ENCODE results near the gene LMAN1. TPM values are rescaled to one million over a fixed set of nuclear protein-coding genes. Genes with fewer than 3 reads are reported as not detected.

LMAN1 gene
- total and polyA plus RNA-seq, 2 of the 4 experiments (the other 2 are of a cell fraction), result 83.1 to 213 TPM

DNA sequence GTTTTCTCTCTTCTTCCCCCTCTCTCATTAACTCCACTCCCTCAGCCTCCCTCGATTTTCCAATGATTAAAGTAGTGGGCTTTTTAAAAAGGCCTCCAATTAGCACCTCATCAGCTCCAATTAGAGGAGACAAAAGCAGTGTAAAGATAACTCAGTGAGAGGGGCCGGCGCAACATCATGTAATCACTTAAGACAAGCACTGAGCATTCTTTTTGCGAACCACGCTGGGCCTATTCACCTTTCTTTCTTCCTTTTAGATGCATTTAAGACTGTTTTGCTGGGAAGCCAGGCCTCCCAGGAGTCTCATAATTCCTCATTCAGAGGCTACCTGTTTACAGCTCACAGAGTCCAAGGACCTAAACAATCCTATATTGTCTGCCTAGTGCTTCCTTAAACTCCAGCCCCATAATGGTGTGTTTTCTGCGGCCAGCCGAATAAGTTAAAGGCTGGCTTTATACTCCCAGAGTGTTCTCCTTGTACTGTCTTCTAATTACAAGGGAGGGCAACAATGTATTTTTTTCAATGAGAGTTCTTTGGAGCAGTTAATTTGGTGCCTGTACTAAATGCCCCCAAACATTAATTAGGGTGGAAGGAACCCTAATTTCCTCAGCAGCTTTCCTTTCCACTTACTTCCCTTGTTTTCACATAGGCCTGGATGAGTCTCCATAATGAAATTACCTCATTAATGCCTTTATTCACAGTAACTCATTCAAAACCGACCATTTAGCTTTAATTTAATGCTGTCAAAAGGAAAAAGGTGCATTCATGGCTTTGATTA, 28.0 kb upstream of the LMAN1 start:
- no peak overlapping the region for H3K9ac ChIP-seq (ENCODE audit: low read depth, low read length)
- intact Hi-C loops (cut with micrococcal nuclease) (no loop called here), dilution Hi-C loops (cut with HindIII; ENCODE audit: low sequenced_read_pairs, unreplicated experiment) (no loop called here), in situ Hi-C loops (cut with MboI; ENCODE audit: low sequenced_read_pairs) (no loop called here)
- no peak overlapping the region for H4K91ac ChIP-seq (ENCODE audit: insufficient read depth, low read depth, low read length)
- no peaks in the 10 kb centered on the region; the same call in 1 of the 2 replicates for H3K4me1 ChIP-seq (ENCODE audit: control insufficient read depth, insufficient read depth, low read length)
- H3K36me3 ChIP-seq (ENCODE audit: control insufficient read depth, insufficient read depth, low read length), result no peaks in the 10 kb centered on the region
- no peak overlapping the region for H2BK5ac ChIP-seq (ENCODE audit: low read depth, low read length, poor library complexity, severe bottlenecking)
- no peaks in the 10 kb centered on the region for H3K9me1 ChIP-seq (ENCODE audit: insufficient read depth, low read length)
- no TSS peak for BruUV-seq (replicated peaks)
- H3K23ac ChIP-seq (ENCODE audit: low read depth, low read length), result no peak overlapping the region
- H3K4ac ChIP-seq (ENCODE audit: low read depth, low read length), result no peak overlapping the region
- TF ChIP-seq CEBPB (IDR thresholded peaks at IDR 0.05; ENCODE audit: low read depth, low read length), result no peak
- TF ChIP-seq NFE2L2 (IDR thresholded peaks at IDR 0.05; ENCODE audit: low read depth, low read length), result no peak
- no peak for TF ChIP-seq MAZ (IDR thresholded peaks at IDR 0.05; ENCODE audit: borderline replicate concordance, low read depth, low read length)
- TF ChIP-seq RAD21 (IDR thresholded peaks at IDR 0.05; ENCODE audit: low read length), result no peak
- no peak for TF ChIP-seq FOS (IDR thresholded peaks at IDR 0.05; ENCODE audit: low read depth, low read length)
- TF ChIP-seq POLR2A (IDR thresholded peaks at IDR 0.05; ENCODE audit: low read depth, low read length), result no peak
- H2AFZ ChIP-seq (replicated peaks; ENCODE audit: low read length, poor library complexity), result no peak overlapping the region
- no peak overlapping the region for H2BK15ac ChIP-seq (ENCODE audit: low read depth, low read length)
- no peak overlapping the region for H3K56ac ChIP-seq (ENCODE audit: extremely low read depth, insufficient read depth, low read length)
- no peak for ATAC-seq (ENCODE audit: low read depth)
- DNase-seq, result no peak
- H3K14ac ChIP-seq (replicated peaks; ENCODE audit: low read depth, low read length), result no peak overlapping the region
- H2AK5ac ChIP-seq (ENCODE audit: low read depth, low read length), result no peak overlapping the region
- no peak overlapping the region for H2AK9ac ChIP-seq (replicated peaks; ENCODE audit: low read depth, low read length, poor library complexity)
- H3K4me3 ChIP-seq (ENCODE audit: insufficient read depth, low read depth, low read length), result no peak overlapping the region
- no peaks in the 10 kb centered on the region for H4K20me1 ChIP-seq (ENCODE audit: insufficient read depth, low read length)
- CTCF ChIA-PET, result interaction anchor here (0.5 to 2.1 kb wide), 3 partner anchors 15 to 79 kb away, joined by 4 to 7 read pairs (median 5); no protein-coding TSS in a partner anchor
- POLR2A ChIA-PET (ENCODE audit: unreplicated experiment), result no interaction called here
- H3K27me3 ChIP-seq (ENCODE audit: control insufficient read depth, insufficient read depth, low read length), result peaks cover 8% of the 10 kb centered on the region
- no peaks in the 10 kb centered on the region for H3K9me3 ChIP-seq (ENCODE audit: control insufficient read depth, insufficient read depth, low read length)
- H3K27ac ChIP-seq (ENCODE audit: insufficient read depth, low read length), result no peak overlapping the region
- H4K5ac ChIP-seq (ENCODE audit: low read depth, low read length), result no peak overlapping the region
- no peaks in the 10 kb centered on the region for H3K79me1 ChIP-seq (ENCODE audit: low read depth in 1 of 2, low read length in 2 of 2)
- 100% methylated on average over 1 of the region's 8 CpGs; no CpG with 5 or more reads in 1 of the 2 experiments for WGBS, 2 experiments (ENCODE audit: extremely low coverage in 2 of 2, insufficient read length in 1 of 2)
- no peak overlapping the region for H3K4me2 ChIP-seq (ENCODE audit: low read depth, low read length)
- no peak overlapping the region for H2BK120ac ChIP-seq (ENCODE audit: low read depth, low read length)
- H4K8ac ChIP-seq (ENCODE audit: low read depth in 2 of 2, low read length in 2 of 2), result no peak overlapping the region
- H3K18ac ChIP-seq (ENCODE audit: low read depth, low read length), result no peak overlapping the region
- no peak overlapping the region for H2BK20ac ChIP-seq (ENCODE audit: low read depth, low read length)
